ENCODE results near the gene IGIP.

IGIP gene

GRCh38 chr5:140162781-140163180, 37.0 kb downstream of the IGIP start:
- H3K27me3 ChIP-seq (ENCODE audit: insufficient read depth, low read length, poor library complexity), result no peaks in the 10 kb centered on the region
- DNase-seq (no peak), ATAC-seq (ENCODE audit: insufficient read depth, low read depth) (no peak)
- no peak overlapping the region for H3K27ac ChIP-seq (ENCODE audit: low read length)
- no peak overlapping the region for H2AFZ ChIP-seq (ENCODE audit: low read depth, low read length)
- no peaks in the 10 kb centered on the region for H3K79me2 ChIP-seq (ENCODE audit: insufficient read depth, low read length)
- no peaks in the 10 kb centered on the region for H3K9me3 ChIP-seq (ENCODE audit: insufficient read depth, low read length, severe bottlenecking)
- no peak overlapping the region for H3K4me3 ChIP-seq (ENCODE audit: low read depth in 1 of 2, low read length in 2 of 2)
- H3K4me1 ChIP-seq (ENCODE audit: insufficient read depth, low read length), result no peaks in the 10 kb centered on the region
- no peak for TF ChIP-seq CTCF (IDR thresholded peaks at IDR 0.05; ENCODE audit: borderline replicate concordance, extremely low read depth, low read length, poor library complexity, severe bottlenecking)
- TF ChIP-seq EZH2 (IDR thresholded peaks at IDR 0.05; ENCODE audit: borderline replicate concordance, low read depth, low read length, severe bottlenecking), result no peak
- peaks cover 5% of the 10 kb centered on the region; the same call in 1 of the 2 replicates for H4K20me1 ChIP-seq (ENCODE audit: insufficient read depth, low read length)
- no peaks in the 10 kb centered on the region for H3K36me3 ChIP-seq (ENCODE audit: insufficient read depth, low read length)
- H3K9ac ChIP-seq (ENCODE audit: low read depth, low read length), result no peak overlapping the region
- no peak overlapping the region for H3K4me2 ChIP-seq (ENCODE audit: insufficient read depth, low read length)

- Histone ChIP-seq H3K79me2 (ENCODE audit: insufficient read depth, low read length) (no peaks in the 10 kb centered on the region), H3K4me1 (ENCODE audit: insufficient read depth, low read length) (no peaks in the 10 kb centered on the region), H2AFZ (ENCODE audit: low read depth, low read length) (no peak overlapping the region), H3K36me3 (ENCODE audit: insufficient read depth, low read length) (no peaks in the 10 kb centered on the region), H3K27ac (ENCODE audit: low read length) (no peak overlapping the region), H3K4me3 (ENCODE audit: low read depth in 1 of 2, low read length in 2 of 2) (no peak overlapping the region), H4K20me1 (ENCODE audit: insufficient read depth, low read length) (no peaks in the 10 kb centered on the region), H3K9me3 (ENCODE audit: insufficient read depth, low read length, severe bottlenecking) (no peaks in the 10 kb centered on the region), H3K9ac (ENCODE audit: low read depth, low read length) (no peak overlapping the region), H3K27me3 (ENCODE audit: insufficient read depth, low read length, poor library complexity) (no peaks in the 10 kb centered on the region), H3K4me2 (ENCODE audit: insufficient read depth, low read length) (no peak overlapping the region)
- ATAC-seq (ENCODE audit: insufficient read depth, low read depth) (no peak), DNase-seq (no peak)
- no peak for TF ChIP-seq EZH2 (IDR thresholded peaks at IDR 0.05; ENCODE audit: borderline replicate concordance, low read depth, low read length, severe bottlenecking)
- TF ChIP-seq CTCF (IDR thresholded peaks at IDR 0.05; ENCODE audit: borderline replicate concordance, extremely low read depth, low read length, poor library complexity, severe bottlenecking), result no peak
Measured at GRCh38 chr5:140165101-140165922, 39.6 kb downstream of the IGIP start.

GRCh38 chr5:140165923-140166270, 40.2 kb downstream of the IGIP start:
- H3K9ac ChIP-seq (ENCODE audit: low read depth, low read length), result no peak overlapping the region

More at GRCh38 chr5:140165923-140166270, 40.2 kb downstream of the IGIP start:
- H3K79me2 ChIP-seq (ENCODE audit: insufficient read depth, low read length), result no peaks in the 10 kb centered on the region
- no peak overlapping the region for H2AFZ ChIP-seq (ENCODE audit: low read depth, low read length)
- no peak overlapping the region for H3K4me3 ChIP-seq (ENCODE audit: low read depth in 1 of 2, low read length in 2 of 2)
- H3K36me3 ChIP-seq (ENCODE audit: insufficient read depth, low read length), result no peaks in the 10 kb centered on the region
- H3K4me1 ChIP-seq (ENCODE audit: insufficient read depth, low read length), result no peaks in the 10 kb centered on the region
- no peak overlapping the region for H3K4me2 ChIP-seq (ENCODE audit: insufficient read depth, low read length)
- TF ChIP-seq EZH2 (IDR thresholded peaks at IDR 0.05; ENCODE audit: borderline replicate concordance, low read depth, low read length, severe bottlenecking) (no peak), CTCF (IDR thresholded peaks at IDR 0.05; ENCODE audit: borderline replicate concordance, extremely low read depth, low read length, poor library complexity, severe bottlenecking) (no peak)
- no peak overlapping the region for H3K27ac ChIP-seq (ENCODE audit: low read length)
- no peaks in the 10 kb centered on the region for H3K27me3 ChIP-seq (ENCODE audit: insufficient read depth, low read length, poor library complexity)
- ATAC-seq (ENCODE audit: insufficient read depth, low read depth) (no peak), DNase-seq (no peak)
- H4K20me1 ChIP-seq (ENCODE audit: insufficient read depth, low read length), result no peaks in the 10 kb centered on the region
- no peaks in the 10 kb centered on the region for H3K9me3 ChIP-seq (ENCODE audit: insufficient read depth, low read length, severe bottlenecking)
